ENCODE measurements around the gene SKIC8. TPM values are rescaled to one million over a fixed set of nuclear protein-coding genes. Genes with fewer than 3 reads are reported as not detected.
A peak's percentile ranks its signal among the peaks of the same experiment; 100 is the strongest.

SKIC8 gene
- total and polyA plus RNA-seq, 5 donors: 26.8 to 37.1 (median 29.7) TPM

GRCh38 chr15:78290222-78290621 lies 9.2 kb downstream of the SKIC8 start:
- Histone ChIP-seq H3K9me3 (ENCODE audit: control insufficient read depth, low read length) (no peaks in the 10 kb centered on the region), H3K4me1 (ENCODE audit: control insufficient read depth, insufficient read depth, low read length) (no peaks in the 10 kb centered on the region), H3K27me3 (ENCODE audit: control insufficient read depth, insufficient read depth) (no peaks in the 10 kb centered on the region), H3K27ac (ENCODE audit: low read length) (no peak overlapping the region), H3K4me3 (ENCODE audit: low read length) (no peak overlapping the region)
- intact Hi-C loops (cut with DNase I): no loop called here
- no peak for DNase-seq
- 82% methylated on average over 3 of the region's 3 CpGs for WGBS
- no peak for ATAC-seq

- no peaks in the 10 kb centered on the region for H3K27me3 ChIP-seq (ENCODE audit: control insufficient read depth, insufficient read depth)
- no peak for ATAC-seq
- H3K27ac ChIP-seq (ENCODE audit: low read length): no peak overlapping the region
- DNase-seq: no peak
- 77% methylated on average over 4 of the region's 4 CpGs for WGBS
- intact Hi-C loops (cut with DNase I): no loop called here
- H3K9me3 ChIP-seq (ENCODE audit: control insufficient read depth, low read length): no peaks in the 10 kb centered on the region
- H3K4me1 ChIP-seq (ENCODE audit: control insufficient read depth, insufficient read depth, low read length): no peaks in the 10 kb centered on the region
- no peak overlapping the region for H3K4me3 ChIP-seq (ENCODE audit: low read length)
Observed at GRCh38 chr15:78284758-78285157, 14.7 kb downstream of the SKIC8 start.

GRCh38 chr15:78282324-78282723 lies 17.1 kb downstream of the SKIC8 start:
- DNase-seq (no peak), ATAC-seq (no peak)
- no peaks in the 10 kb centered on the region for H3K27me3 ChIP-seq (ENCODE audit: control insufficient read depth, insufficient read depth)
- H3K27ac ChIP-seq (ENCODE audit: low read length): no peak overlapping the region
- H3K9me3 ChIP-seq (ENCODE audit: control insufficient read depth, low read length): no peaks in the 10 kb centered on the region
- no peak overlapping the region for H3K4me3 ChIP-seq (ENCODE audit: low read length)
- no peaks in the 10 kb centered on the region for H3K4me1 ChIP-seq (ENCODE audit: control insufficient read depth, insufficient read depth, low read length)
- 86% methylated on average over 2 of the region's 2 CpGs for WGBS
- intact Hi-C loops (cut with DNase I): no loop called here

- ATAC-seq (no peak), DNase-seq (no peak)
- intact Hi-C loops (cut with DNase I): no loop called here
- no peaks in the 10 kb centered on the region for H3K9me3 ChIP-seq (ENCODE audit: control insufficient read depth, low read length)
- H3K27me3 ChIP-seq (ENCODE audit: control insufficient read depth, insufficient read depth): no peaks in the 10 kb centered on the region
- no peak overlapping the region for H3K4me3 ChIP-seq (ENCODE audit: low read length)
- no peaks in the 10 kb centered on the region for H3K4me1 ChIP-seq (ENCODE audit: control insufficient read depth, insufficient read depth, low read length)
- H3K27ac ChIP-seq (ENCODE audit: low read length): no peak overlapping the region
- 90% methylated on average over 13 of the region's 13 CpGs for WGBS
Observed at GRCh38 chr15:78280319-78281072, 18.9 kb downstream of the SKIC8 start.

- Histone ChIP-seq H3K27me3 (ENCODE audit: control insufficient read depth, insufficient read depth) (no peaks in the 10 kb centered on the region), H3K4me3 (ENCODE audit: low read length) (no peak overlapping the region), H3K27ac (ENCODE audit: low read length) (no peak overlapping the region), H3K9me3 (ENCODE audit: control insufficient read depth, low read length) (no peaks in the 10 kb centered on the region), H3K4me1 (ENCODE audit: control insufficient read depth, insufficient read depth, low read length) (no peaks in the 10 kb centered on the region)
- DNase-seq (no peak), ATAC-seq (no peak)
- intact Hi-C loops (cut with DNase I): no loop called here
- 89% methylated on average over 6 of the region's 6 CpGs for WGBS
Observed at GRCh38 chr15:78276064-78276943, 23.1 kb downstream of the SKIC8 start.

- 97% methylated on average over 5 of the region's 5 CpGs for WGBS
- DNase-seq (no peak), ATAC-seq (peak in 1 of 2 donors; percentile 7)
- Histone ChIP-seq H3K9me3 (ENCODE audit: control insufficient read depth, low read length) (no peaks in the 10 kb centered on the region), H3K27ac (ENCODE audit: low read length) (no peak overlapping the region), H3K4me1 (ENCODE audit: control insufficient read depth, insufficient read depth, low read length) (no peaks in the 10 kb centered on the region), H3K4me3 (ENCODE audit: low read length) (no peak overlapping the region), H3K27me3 (ENCODE audit: control insufficient read depth, insufficient read depth) (no peaks in the 10 kb centered on the region)
- intact Hi-C loops (cut with DNase I): no loop called here
Observed at GRCh38 chr15:78274994-78275393, 24.4 kb downstream of the SKIC8 start.

GRCh38 chr15:78272776-78273175 lies 26.6 kb downstream of the SKIC8 start:
- Histone ChIP-seq H3K4me1 (ENCODE audit: control insufficient read depth, insufficient read depth, low read length) (no peaks in the 10 kb centered on the region), H3K27ac (ENCODE audit: low read length) (no peak overlapping the region), H3K9me3 (ENCODE audit: control insufficient read depth, low read length) (no peaks in the 10 kb centered on the region), H3K27me3 (ENCODE audit: control insufficient read depth, insufficient read depth) (no peaks in the 10 kb centered on the region), H3K4me3 (ENCODE audit: low read length) (no peak overlapping the region)
- DNase-seq: no peak
- 93% methylated on average over 3 of the region's 3 CpGs for whole genome bisulfite sequencing
- ATAC-seq: no peak
- intact Hi-C loops (cut with DNase I): no loop called here

GRCh38 chr15:78272316-78272715 lies 27.1 kb downstream of the SKIC8 start:
- Histone ChIP-seq H3K4me1 (ENCODE audit: control insufficient read depth, insufficient read depth, low read length) (no peaks in the 10 kb centered on the region), H3K4me3 (ENCODE audit: low read length) (no peak overlapping the region), H3K9me3 (ENCODE audit: control insufficient read depth, low read length) (no peaks in the 10 kb centered on the region), H3K27ac (ENCODE audit: low read length) (no peak overlapping the region), H3K27me3 (ENCODE audit: control insufficient read depth, insufficient read depth) (no peaks in the 10 kb centered on the region)
- no peak for ATAC-seq
- no peak for DNase-seq
- intact Hi-C loops (cut with DNase I): no loop called here
- 66% methylated on average over 2 of the region's 2 CpGs for WGBS

- peak overlapping the region; percentile 34 for H3K4me3 ChIP-seq (ENCODE audit: low read length)
- 63% methylated on average over 2 of the region's 2 CpGs for WGBS
- peak overlapping the region; percentile 93 for H3K27ac ChIP-seq (ENCODE audit: low read length)
- DNase-seq (no peak), ATAC-seq (no peak)
- peaks cover 3% of the 10 kb centered on the region for H3K4me1 ChIP-seq (ENCODE audit: control insufficient read depth, insufficient read depth, low read length)
- no peaks in the 10 kb centered on the region for H3K9me3 ChIP-seq (ENCODE audit: control insufficient read depth, low read length)
- H3K27me3 ChIP-seq (ENCODE audit: control insufficient read depth, insufficient read depth): no peaks in the 10 kb centered on the region
- intact Hi-C loops (cut with DNase I): no loop called here
Observed at GRCh38 chr15:78266806-78267205, 32.6 kb downstream of the SKIC8 start.

GRCh38 chr15:78266229-78266628 lies 33.2 kb downstream of the SKIC8 start:
- no peaks in the 10 kb centered on the region for H3K27me3 ChIP-seq (ENCODE audit: control insufficient read depth, insufficient read depth)
- H3K4me3 ChIP-seq (ENCODE audit: low read length): peak overlapping the region; percentile 34
- H3K27ac ChIP-seq (ENCODE audit: low read length): peak overlapping the region; percentile 93
- DNase-seq: no peak
- intact Hi-C loops (cut with DNase I): no loop called here
- ATAC-seq: no peak
- H3K4me1 ChIP-seq (ENCODE audit: control insufficient read depth, insufficient read depth, low read length): peaks cover 3% of the 10 kb centered on the region
- no peaks in the 10 kb centered on the region for H3K9me3 ChIP-seq (ENCODE audit: control insufficient read depth, low read length)

- intact Hi-C loops (cut with DNase I): no loop called here
- ATAC-seq (peak; percentile 63 to 67), DNase-seq (no peak)
- Histone ChIP-seq H3K4me1 (ENCODE audit: control insufficient read depth, insufficient read depth, low read length) (peaks cover 3% of the 10 kb centered on the region), H3K9me3 (ENCODE audit: control insufficient read depth, low read length) (no peaks in the 10 kb centered on the region), H3K4me3 (ENCODE audit: low read length) (peak overlapping the region; percentile 78), H3K27me3 (ENCODE audit: control insufficient read depth, insufficient read depth) (no peaks in the 10 kb centered on the region), H3K27ac (ENCODE audit: low read length) (peak overlapping the region; percentile 93)
- WGBS: 52% methylated on average over 9 of the region's 9 CpGs
Observed at GRCh38 chr15:78265752-78266224, 33.6 kb downstream of the SKIC8 start.

Data from right cardiac atrium (tissue), 5 donors.